Fibroblast of skin of right biceps (primary cell): ENCODE results near the gene ELFN1.

Experiments
- DNase-seq: peaks from one replicate; pipeline ENCODE4 v3.0.0-alpha.2; 2013

ELFN1 gene

GRCh38 chr7:1669954-1670893 lies at the start of gene ELFN1:
Gene ELFN1 (plus strand): TSS chr7:1670277. CDS start chr7:1744597, 74,320 bp downstream.
- DNase-seq, result peak; percentile 85

- DNase-seq, result no peak
These were observed 49.2 kb upstream of the ELFN1 start for GRCh38 chr7:1620835-1621234.

GRCh38 chr7:1621718-1622117 lies 48.4 kb upstream of the ELFN1 start:
- DNase-seq, result no peak

DNA sequence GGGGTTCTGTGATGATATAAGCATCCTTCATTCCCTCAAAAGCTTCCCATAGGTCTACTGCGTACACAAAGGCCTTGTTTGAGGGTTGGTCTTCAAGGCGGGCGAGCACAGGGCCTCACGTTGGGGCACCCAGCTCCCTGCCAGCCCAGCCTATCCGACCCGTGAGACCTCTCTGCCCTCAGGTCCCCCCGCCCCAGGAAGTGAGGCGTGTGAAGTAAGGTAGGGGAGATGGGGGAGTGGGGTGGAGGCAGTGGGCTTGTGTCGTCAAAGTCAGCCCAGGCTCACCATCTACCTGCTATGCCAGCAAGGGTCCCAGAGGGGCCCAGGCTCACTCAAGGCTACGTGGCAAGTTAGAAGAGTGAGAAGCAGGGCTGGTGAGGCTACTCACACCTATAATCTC lies 47.6 kb upstream of the ELFN1 start:
- no peak for DNase-seq

DNA sequence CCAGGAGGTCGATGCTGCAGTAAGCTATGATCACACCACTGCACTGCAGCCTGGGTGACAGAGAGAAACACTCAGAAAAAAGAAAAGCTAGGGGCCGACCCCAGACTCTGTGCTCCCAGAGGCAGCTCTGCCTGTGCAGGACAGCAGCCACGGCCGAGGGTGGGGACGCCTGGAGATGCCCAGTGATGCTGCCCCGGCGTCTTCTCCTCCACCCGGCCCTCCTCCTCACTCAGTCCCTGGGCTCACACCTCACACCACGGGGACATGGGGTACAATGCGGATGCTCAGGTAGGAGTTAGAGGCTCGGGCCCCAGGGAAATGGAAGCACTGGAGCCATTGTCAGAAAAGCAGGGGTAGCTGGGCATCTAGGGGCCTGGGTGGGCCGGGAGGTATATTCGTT lies 46.3 kb upstream of the ELFN1 start:
- DNase-seq, result no peak

- DNase-seq, result no peak
These were observed 44.8 kb upstream of the ELFN1 start for GRCh38 chr7:1624999-1625927.

DNA sequence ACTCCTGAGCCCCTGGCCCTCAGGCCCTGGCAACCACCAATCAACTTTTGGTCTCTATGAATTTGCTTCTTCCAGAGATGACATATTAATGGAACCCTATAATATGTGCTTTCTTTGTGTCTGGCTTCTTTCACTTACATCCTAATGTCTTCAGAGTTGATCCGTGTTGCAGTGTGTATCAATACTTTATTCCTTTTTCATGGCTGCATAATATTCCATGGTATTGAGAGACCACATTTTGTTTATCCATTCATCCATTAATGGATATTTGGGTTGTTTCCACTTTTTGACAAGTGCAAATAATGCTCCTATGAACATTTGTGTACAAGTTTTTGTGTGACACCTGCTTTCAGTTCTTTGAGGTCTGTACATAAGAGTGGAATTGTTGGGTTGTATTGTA lies 43.3 kb upstream of the ELFN1 start:
- DNase-seq, result no peak

DNA sequence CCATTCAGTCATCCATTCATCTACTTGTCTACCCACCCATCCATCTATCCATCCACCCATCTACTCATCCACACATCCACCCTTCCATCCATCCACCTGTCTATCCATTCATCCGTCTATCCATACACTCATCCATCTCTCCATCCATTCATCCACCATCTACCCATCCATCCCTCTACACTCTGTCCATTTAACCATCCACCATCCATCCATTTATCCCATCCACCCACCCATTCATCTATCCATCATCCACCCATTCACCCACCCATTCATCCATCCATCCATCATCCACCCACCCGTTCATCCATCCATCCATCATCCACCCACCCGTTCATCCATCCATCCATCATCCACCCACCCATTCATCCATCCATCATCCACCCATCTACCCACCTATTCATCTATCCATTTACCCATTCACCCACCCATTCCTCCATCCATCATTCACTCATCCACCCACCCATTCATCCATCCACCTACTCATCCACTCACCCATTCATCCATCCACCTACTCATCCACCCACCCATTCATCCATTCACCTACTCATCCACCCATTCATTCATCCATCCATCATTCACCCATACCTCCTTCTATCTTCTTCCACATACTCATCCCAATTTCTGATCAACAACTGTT lies 39.3 kb upstream of the ELFN1 start:
- DNase-seq, result no peak

DNA sequence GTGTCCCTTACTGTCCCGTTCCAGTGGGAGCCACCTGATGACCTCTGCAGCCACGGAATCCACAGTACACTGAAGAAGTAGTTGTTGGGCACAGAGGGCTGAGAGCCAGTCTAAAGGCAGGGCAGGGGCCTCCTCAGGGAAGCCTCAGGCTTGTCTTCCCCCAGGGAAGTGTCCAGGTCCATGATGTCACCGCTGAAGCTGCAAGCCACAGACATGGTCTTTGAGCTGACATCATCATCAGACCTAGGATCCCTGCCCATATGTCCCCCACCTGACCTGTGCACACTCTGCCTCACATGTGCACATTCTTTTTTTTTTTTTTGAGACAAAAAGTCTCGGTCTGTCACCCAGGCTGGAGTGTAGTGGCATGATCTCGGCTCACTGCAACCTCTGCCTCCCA lies 38.4 kb upstream of the ELFN1 start:
- no peak for DNase-seq

GRCh38 chr7:1632506-1632905 lies 37.6 kb upstream of the ELFN1 start:
- no peak for DNase-seq

GRCh38 chr7:1632916-1633785 lies 36.9 kb upstream of the ELFN1 start:
- DNase-seq, result no peak

- DNase-seq, result no peak
These were observed 34.7 kb upstream of the ELFN1 start for GRCh38 chr7:1635401-1635800.

GRCh38 chr7:1637155-1637554 lies 32.9 kb upstream of the ELFN1 start:
- DNase-seq, result no peak

GRCh38 chr7:1638215-1638661 lies 31.8 kb upstream of the ELFN1 start:
- DNase-seq, result no peak

DNA sequence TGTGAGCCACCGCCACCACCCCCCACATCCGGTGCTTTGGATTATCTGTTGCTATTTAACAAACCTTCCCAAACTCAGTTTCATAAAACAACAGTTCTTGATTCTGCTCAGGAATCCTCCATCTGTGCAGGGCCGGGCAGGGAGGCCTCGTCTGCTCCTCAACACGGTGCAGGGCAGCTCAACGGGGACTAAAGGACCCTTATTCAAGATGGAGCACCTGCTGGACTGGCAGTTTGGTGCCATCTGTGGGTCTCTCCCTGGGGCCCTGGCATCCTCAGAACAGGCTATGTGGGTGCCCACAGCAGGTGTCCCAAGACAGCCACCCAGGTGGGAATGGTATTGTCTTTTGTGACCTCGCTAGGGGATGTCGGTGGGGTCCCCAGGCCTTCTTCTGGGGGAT lies 31.0 kb upstream of the ELFN1 start:
- DNase-seq, result no peak

- DNase-seq, result no peak
These were observed 30.4 kb upstream of the ELFN1 start for GRCh38 chr7:1639532-1640175.

GRCh38 chr7:1640376-1641172 lies 29.5 kb upstream of the ELFN1 start:
- no peak for DNase-seq

GRCh38 chr7:1641173-1641572 lies 28.9 kb upstream of the ELFN1 start:
- no peak for DNase-seq

- no peak for DNase-seq
These were observed 28.3 kb upstream of the ELFN1 start for GRCh38 chr7:1641661-1642260.

DNA sequence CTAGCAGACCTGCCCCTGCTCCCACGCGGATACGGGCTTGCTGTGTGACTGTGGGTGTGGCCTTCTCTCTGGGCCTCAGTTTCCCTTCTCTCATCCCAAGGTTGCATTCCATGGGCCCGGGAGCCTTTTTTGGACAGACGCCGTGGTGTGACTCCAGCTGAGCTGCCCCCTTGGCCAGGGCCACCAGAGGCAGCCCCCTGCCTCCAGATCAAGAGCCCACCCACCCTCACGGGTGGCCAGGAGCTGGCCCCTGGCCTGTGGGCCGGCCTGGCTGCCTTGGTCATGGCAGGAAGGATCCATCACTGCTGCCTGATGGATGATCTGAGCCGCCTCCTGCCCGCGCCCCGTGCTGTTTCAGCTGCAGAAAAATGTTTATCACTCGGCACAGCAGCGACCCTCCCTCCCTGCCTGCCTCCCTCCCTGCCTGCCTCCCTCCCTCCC lies 27.8 kb upstream of the ELFN1 start:
- no peak for DNase-seq
